Heart right ventricle (tissue), 16 donors: ENCODE measurements around the gene FANCC. TPM values are rescaled to one million over a fixed set of nuclear protein-coding genes. Genes with fewer than 3 reads are reported as not detected.

Experiments used
- ATAC-seq, 8 donors: fragments of 200-7000 bp; cut with Tn5 transposase; one replicate each; pipeline ENCODE4 v1.9.1; 2020; ENCODE audit warnings: mild to moderate bottlenecking in 8 of 8, moderate library complexity in 8 of 8, moderate number of reproducible peaks in 1 of 8
- DNase-seq, 2 donors: peaks; one replicate each; pipeline ENCODE4 v3.0.0-alpha.2; 2020
- H3K27ac ChIP-seq, 10 donors: fragments of 200-600 bp; sonication (generic) in 2 of 10; one replicate each; pipeline versions ENCODE4 v1.5.0 to v1.8.0; 2020 to 2022; ENCODE audit warnings: mild to moderate bottlenecking in 3 of 10
- H3K27me3 ChIP-seq, 7 donors: fragments of 200-600 bp; one replicate each; pipeline ENCODE4 v1.8.0; 2021 to 2022; ENCODE audit warnings: mild to moderate bottlenecking in 2 of 7
- H3K36me3 ChIP-seq, 9 donors: fragments of 200-600 bp; sonication (generic) in 1 of 9; one replicate each; pipeline versions ENCODE4 v1.5.0 to v1.8.0; 2020 to 2022; ENCODE audit warnings: mild to moderate bottlenecking in 2 of 9
- H3K4me1 ChIP-seq, 9 donors: fragments of 200-600 bp; sonication (generic) in 1 of 9; one replicate each; pipeline versions ENCODE4 v1.5.0 to v1.8.0; 2020 to 2022; ENCODE audit warnings: mild to moderate bottlenecking in 4 of 9
- H3K4me3 ChIP-seq, 10 donors: fragments of 200-600 bp; sonication (generic) in 2 of 10; one replicate each; pipeline versions ENCODE4 v1.5.0 to v1.8.0; 2020 to 2022; ENCODE audit warnings: mild to moderate bottlenecking in 7 of 10, moderate library complexity in 2 of 10
- H3K9me3 ChIP-seq, 11 donors: fragments of 200-600 bp in 10 of 11; sonication (generic) in 2 of 11; one replicate each; pipeline versions ENCODE4 v1.5.0 to v1.8.0; 2013 to 2022; ENCODE audit warnings: mild to moderate bottlenecking in 2 of 11, control low read depth in 1 of 11, moderate library complexity in 1 of 11
- CTCF ChIP-seq, 9 donors: fragments of 200-600 bp; sonication (generic) in 2 of 9; IDR thresholded peaks; one replicate each; pipeline versions ENCODE4 v1.5.0 to v1.8.0; 2021 to 2022; ENCODE audit warnings: antibody characterized with exemption in 9 of 9, mild to moderate bottlenecking in 5 of 9, moderate library complexity in 1 of 9
- WGBS, 2 donors: extraction: QIAGEN DNeasy Blood & Tissue Kit; methylation state at CpG; one replicate each; pipeline ENCODE4 v1.1.7; 2013; ENCODE audit warnings: inconsistent platforms in 1 of 2; 5-methylcytosine and 5-hydroxymethylcytosine counted together
- intact Hi-C, 10 donors: fragments of 100-400 bp; cut with DNase I; formaldehyde crosslinking; loops; one replicate each; pipeline versions ENCODE4 v1.11.1 to v1.14.2; 2022
- polyA plus RNA-seq, 2 donors: library from polyadenylated mRNA; stranded (reverse); fragments of 200-250 nt; gene quantifications; one replicate each; pipeline ENCODE4 v1.2.3, GENCODE V29; 2013
- total RNA-seq, 10 donors: library from RNA; stranded (reverse); fragmentation: NEBNext Ultra II Directional in 3 of 10; extraction: Animal tissue kit (Norgen Biotek cat#: 25700) in 3 of 10; gene quantifications; one replicate each; pipeline versions ENCODE4 v1.2.1 to v1.2.4, GENCODE V29; 2021 to 2023
- donor health status: Arrhythmogenic right ventricular cardiomyopathy.
- donor health status: ischemic (EF 13 %, LVEDD 7.1; RV severe dilation, severe dysfunction).
- donor health status: healthy with polysubstance abuse.
- donor health status: DM: no; HTN: yes; CAD: no.
- donor health status: DM: no; HTN: no; CAD: no.
- donor health status: ischemic (EF 25% LVEDD 6.9; RV normal size, moderate dysfunction).
- donor health status: ischemic (EF 25% LVEDD 5.7; RV mildly dilated, moderate dysfunction).
- donor health status: healthy.
- donor health status: DM: yes; HTN: yes; CAD: no.
- donor health status: Ischemic cardiomyopathy.
- donor health status: ischemic (EF 35%, LVEDD 5.7; RV mildly dilated, moderate dysfunction).
- donor health status: nonischemic (EF 11% LVEDD 7.7; RV severe dilation, severe dysfunction).
- donor health status: DM: yes; HTN: yes; CAD: no.
- donor health status: PGD.
- donor health status: ischemic (EF 29% LVEDD 5.4; RV normal size, mild dysfunction).
- donor health status: nonischemic (EF 23%, LVEDD 6.1; RV moderate dilation, normal function).

The FANCC gene
- total and polyA plus RNA-seq, 12 donors, result 2.9 to 6.8 (median 4.3) TPM

DNA sequence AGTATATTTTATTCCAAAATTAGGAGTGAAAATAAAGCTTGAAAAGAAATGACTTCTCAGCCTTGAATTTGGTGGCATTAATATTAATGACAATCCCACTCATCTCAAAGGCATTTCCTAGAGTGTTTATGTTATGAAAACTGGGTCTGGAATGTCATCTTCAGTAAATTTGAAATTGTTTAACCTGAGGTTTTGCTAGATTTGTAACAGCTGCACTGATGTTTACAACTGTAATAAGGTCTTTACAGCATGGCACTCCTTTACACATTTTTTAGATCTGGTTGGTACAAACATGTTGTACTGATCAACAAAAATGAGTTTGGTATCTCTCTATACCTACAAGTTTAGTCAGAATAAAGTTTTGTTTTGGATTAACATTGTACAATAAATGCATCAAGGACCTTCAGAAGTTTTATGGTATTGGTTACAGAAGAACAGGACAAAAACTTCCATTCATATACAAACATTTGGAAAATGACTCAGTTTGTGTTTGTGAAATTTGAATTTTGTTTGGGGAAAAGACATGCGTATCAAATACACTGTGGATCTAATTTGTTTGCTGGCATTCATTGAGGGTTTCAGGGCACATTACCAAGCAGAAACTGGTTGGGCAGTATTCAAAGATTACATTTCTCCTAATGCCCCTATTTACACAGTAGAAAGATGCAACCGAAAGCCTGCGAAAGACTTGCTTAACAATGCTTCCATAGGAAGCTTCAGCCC, 11.6 kb downstream of the FANCC start:
- intact Hi-C loops, result no loop called here
- H3K27ac ChIP-seq, result no peak overlapping the region
- H3K27me3 ChIP-seq, result no peaks in the 10 kb centered on the region
- H3K9me3 ChIP-seq, result no peaks in the 10 kb centered on the region
- no peak overlapping the region for H3K4me3 ChIP-seq
- DNase-seq (no peak), ATAC-seq (no peak)
- no peak for TF ChIP-seq CTCF (IDR thresholded peaks at IDR 0.05)
- 92 to 99% methylated on average over 3 of the region's 3 CpGs for WGBS, 2 donors
- peaks cover 0 to 5% (median 0%) of the 10 kb centered on the region in 9 donors for H3K4me1 ChIP-seq
- H3K36me3 ChIP-seq, result no peaks in the 10 kb centered on the region

DNA sequence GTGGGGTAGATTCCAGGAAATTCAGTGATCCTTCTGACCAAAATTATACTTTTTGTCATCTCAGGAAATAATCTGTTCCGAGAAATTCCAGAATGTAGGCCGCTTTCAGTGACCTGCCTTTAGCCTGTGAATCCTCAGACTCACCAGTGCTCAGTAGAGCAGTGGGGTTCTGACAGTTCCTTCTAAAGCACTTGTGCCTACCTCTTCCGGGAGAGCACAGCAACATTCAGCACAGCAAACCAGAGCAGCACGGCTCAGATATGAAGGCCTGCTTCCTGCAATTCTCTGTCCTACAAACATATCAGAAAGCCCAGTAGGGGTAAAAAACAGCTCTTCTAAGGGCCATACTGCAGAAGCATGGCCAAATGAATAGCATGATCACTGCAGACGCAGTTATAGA, 15.0 kb downstream of the FANCC start:
- peaks cover 0 to 5% (median 0%) of the 10 kb centered on the region in 9 donors for H3K4me1 ChIP-seq
- no peak for ATAC-seq

GRCh38 chr9:95297760-95298159, 19.7 kb downstream of the FANCC start:
- intact Hi-C loops, result loop anchor here in 1 of 10 donors (5.0 kb wide), 1 partner anchor 50 kb away; no protein-coding TSS in a partner anchor
- no peaks in the 10 kb centered on the region for H3K27me3 ChIP-seq
- DNase-seq (no peak), ATAC-seq (no peak)
- no peak overlapping the region for H3K4me3 ChIP-seq
- WGBS, 2 donors, result 97 to 98% methylated on average over 1 of the region's 1 CpG
- H3K27ac ChIP-seq, result no peak overlapping the region
- no peak for TF ChIP-seq CTCF (IDR thresholded peaks at IDR 0.05)
- no peaks in the 10 kb centered on the region for H3K9me3 ChIP-seq
- H3K4me1 ChIP-seq, result no peaks in the 10 kb centered on the region
- H3K36me3 ChIP-seq, result peaks cover 0 to 2% (median 0%) of the 10 kb centered on the region in 9 donors

More for the DNA sequence above, 15.0 kb downstream of the FANCC start:
- WGBS, 2 donors, result 82 to 86% methylated on average over 5 of the region's 5 CpGs
- Histone ChIP-seq H3K9me3 (no peaks in the 10 kb centered on the region), H3K27me3 (no peaks in the 10 kb centered on the region), H3K36me3 (no peaks in the 10 kb centered on the region), H3K4me3 (no peak overlapping the region), H3K27ac (no peak overlapping the region)
- no peak for TF ChIP-seq CTCF (IDR thresholded peaks at IDR 0.05)
- no peak for DNase-seq
- intact Hi-C loops, result no loop called here

- no peak for TF ChIP-seq CTCF (IDR thresholded peaks at IDR 0.05)
- WGBS, 2 donors, result 81 to 86% methylated on average over 3 of the region's 3 CpGs
- DNase-seq (no peak), ATAC-seq (no peak)
- H3K36me3 ChIP-seq, result peaks cover 0 to 4% (median 0%) of the 10 kb centered on the region in 9 donors
- no peaks in the 10 kb centered on the region for H3K9me3 ChIP-seq
- intact Hi-C loops, result loop anchor here in 1 of 10 donors (5.0 kb wide), 1 partner anchor 50 kb away; no protein-coding TSS in a partner anchor
- H3K4me1 ChIP-seq, result no peaks in the 10 kb centered on the region
- no peaks in the 10 kb centered on the region for H3K27me3 ChIP-seq
- no peak overlapping the region for H3K4me3 ChIP-seq
- no peak overlapping the region for H3K27ac ChIP-seq
These were observed 20.2 kb downstream of the FANCC start for GRCh38 chr9:95297316-95297715.
